GM13977 (cell line): ENCODE measurements around the gene CYP11A1.

Experiments used
- DNase-seq: peaks from one replicate; pipeline ENCODE4 v3.0.0; 2012; ENCODE audit warnings: low spot score
- CTCF ChIP-seq: IDR thresholded peaks from 2 replicates; pipeline ENCODE4 v1.5.1; 2012; ENCODE audit warnings: mild to moderate bottlenecking, control low read depth; ENCODE audit not compliant: insufficient read depth; ENCODE audit errors: extremely low read depth, missing control alignments
- in situ Hi-C: fragments of 300-500 bp; cut with MboI; formaldehyde crosslinking; loops from one replicate; pipeline ENCODE4 v1.12.0; 2022; ENCODE audit warnings: low sequenced_read_pairs, low pct_unique_long_range_greater_than_20kb, mixed read lengths, inconsistent platforms; ENCODE audit not compliant: unreplicated experiment

The CYP11A1 gene

DNA sequence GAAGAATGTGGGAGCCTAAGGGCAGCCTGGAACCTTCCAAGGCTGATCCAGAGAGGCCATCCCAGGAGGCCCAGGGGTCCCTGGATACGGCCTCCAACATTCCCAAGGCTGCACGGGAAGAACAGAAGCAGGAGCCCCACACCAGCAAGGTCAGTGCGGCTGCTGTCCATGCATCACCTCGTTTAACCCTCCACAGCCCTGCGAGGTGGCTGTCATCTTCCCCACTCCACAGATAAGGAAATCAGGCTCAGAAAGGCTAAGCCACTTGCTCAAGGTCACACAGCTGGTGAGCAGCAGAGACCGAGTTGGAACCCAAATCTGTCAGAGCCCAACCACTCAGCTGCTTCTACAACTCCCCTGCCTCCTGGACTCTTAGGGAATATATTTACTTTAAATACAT, 44.7 kb upstream of the CYP11A1 start:
- in situ Hi-C loops, result no loop called here
- no peak for DNase-seq
- no peak for TF ChIP-seq CTCF

- no peak for DNase-seq
- TF ChIP-seq CTCF, result no peak
- in situ Hi-C loops, result no loop called here
Observed at GRCh38 chr15:74411686-74412085, 44.2 kb upstream of the CYP11A1 start.

- TF ChIP-seq CTCF, result no peak
- DNase-seq, result no peak
- in situ Hi-C loops, result no loop called here
Observed at GRCh38 chr15:74410502-74410901, 43.1 kb upstream of the CYP11A1 start.

- TF ChIP-seq CTCF, result no peak
- in situ Hi-C loops, result no loop called here
- DNase-seq, result no peak
Observed at GRCh38 chr15:74409225-74409624, 41.8 kb upstream of the CYP11A1 start.

- no peak for TF ChIP-seq CTCF
- in situ Hi-C loops, result no loop called here
- no peak for DNase-seq
Observed at GRCh38 chr15:74408815-74409214, 41.4 kb upstream of the CYP11A1 start.

- DNase-seq, result no peak
- in situ Hi-C loops, result no loop called here
- TF ChIP-seq CTCF, result no peak
Observed at GRCh38 chr15:74408385-74408784, 40.9 kb upstream of the CYP11A1 start.

- no peak for TF ChIP-seq CTCF
- DNase-seq, result no peak
- in situ Hi-C loops, result no loop called here
Observed at GRCh38 chr15:74406992-74407705, 39.7 kb upstream of the CYP11A1 start.
